ENCODE results near the gene CCL11. TPM values are rescaled to one million over a fixed set of nuclear protein-coding genes. Genes with fewer than 3 reads are reported as not detected.

CCL11 gene
- total RNA-seq, 1 donor, result not detected

DNA sequence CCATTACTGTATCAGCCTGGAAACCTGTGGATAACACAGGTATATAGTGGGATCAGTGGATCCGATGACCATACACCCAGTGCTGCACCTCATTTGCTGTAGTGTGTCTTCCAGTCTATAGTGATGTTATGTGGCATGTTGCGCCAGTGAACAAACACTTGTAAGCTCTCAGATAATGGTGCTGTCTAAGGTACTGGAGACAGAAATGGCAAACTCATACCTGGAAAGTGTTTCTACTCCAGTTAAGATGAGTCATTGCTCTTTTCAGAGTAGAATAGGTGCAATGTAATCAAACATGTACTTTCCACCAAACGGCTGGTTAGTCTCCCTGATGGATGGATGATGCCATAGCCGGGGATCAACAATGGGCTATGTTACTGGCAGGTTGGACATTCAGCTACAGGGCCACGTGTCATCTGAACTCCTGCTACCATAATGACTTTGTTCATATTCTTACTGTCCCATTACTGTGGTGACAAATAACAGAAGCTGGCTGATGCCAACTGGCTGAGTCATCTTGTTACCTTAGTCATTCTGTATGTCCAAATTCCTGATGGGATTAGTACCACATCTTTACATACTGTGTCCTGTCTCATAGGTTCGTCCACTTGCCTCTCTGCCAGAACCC lies 6.3 kb downstream of the CCL11 start:
- no peak for DNase-seq (ENCODE audit: low read depth)
- H3K4me3 ChIP-seq (ENCODE audit: low read depth, low read length), result no peak overlapping the region
- TF ChIP-seq, protein P1, sequence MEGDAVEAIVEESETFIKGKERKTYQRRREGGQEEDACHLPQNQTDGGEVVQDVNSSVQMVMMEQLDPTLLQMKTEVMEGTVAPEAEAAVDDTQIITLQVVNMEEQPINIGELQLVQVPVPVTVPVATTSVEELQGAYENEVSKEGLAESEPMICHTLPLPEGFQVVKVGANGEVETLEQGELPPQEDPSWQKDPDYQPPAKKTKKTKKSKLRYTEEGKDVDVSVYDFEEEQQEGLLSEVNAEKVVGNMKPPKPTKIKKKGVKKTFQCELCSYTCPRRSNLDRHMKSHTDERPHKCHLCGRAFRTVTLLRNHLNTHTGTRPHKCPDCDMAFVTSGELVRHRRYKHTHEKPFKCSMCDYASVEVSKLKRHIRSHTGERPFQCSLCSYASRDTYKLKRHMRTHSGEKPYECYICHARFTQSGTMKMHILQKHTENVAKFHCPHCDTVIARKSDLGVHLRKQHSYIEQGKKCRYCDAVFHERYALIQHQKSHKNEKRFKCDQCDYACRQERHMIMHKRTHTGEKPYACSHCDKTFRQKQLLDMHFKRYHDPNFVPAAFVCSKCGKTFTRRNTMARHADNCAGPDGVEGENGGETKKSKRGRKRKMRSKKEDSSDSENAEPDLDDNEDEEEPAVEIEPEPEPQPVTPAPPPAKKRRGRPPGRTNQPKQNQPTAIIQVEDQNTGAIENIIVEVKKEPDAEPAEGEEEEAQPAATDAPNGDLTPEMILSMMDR (IDR thresholded peaks at IDR 0.05; ENCODE audit: insufficient read depth, low read length), result no peak

DNA sequence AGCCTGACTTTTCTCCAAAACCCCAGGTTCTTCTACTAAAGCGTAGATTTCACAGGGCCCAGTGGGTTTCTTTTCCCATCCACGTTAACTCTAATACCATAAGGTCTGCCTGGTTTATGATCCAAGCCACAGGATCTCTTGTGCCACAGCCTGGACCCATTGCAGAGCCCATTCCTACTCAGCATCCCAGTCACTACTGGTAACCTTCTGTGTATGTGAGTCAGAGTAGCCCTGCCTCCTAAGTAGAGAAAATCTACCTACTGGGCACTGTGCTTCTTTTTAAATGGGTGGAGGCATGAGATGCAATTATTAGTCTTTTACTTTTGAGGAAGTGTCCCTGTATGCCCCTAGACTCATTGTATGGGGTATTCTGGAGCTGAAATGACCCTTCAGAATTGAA lies 13.5 kb downstream of the CCL11 start:
- TF ChIP-seq, protein P1 (IDR thresholded peaks at IDR 0.05; ENCODE audit: insufficient read depth, low read length), result no peak
- no peak overlapping the region for H3K4me3 ChIP-seq (ENCODE audit: low read depth, low read length)
- DNase-seq (ENCODE audit: low read depth), result no peak

GRCh38 chr17:34299956-34300577 lies 14.5 kb downstream of the CCL11 start:
- peak; percentile 78 for DNase-seq (ENCODE audit: low read depth)
- no peak overlapping the region for H3K4me3 ChIP-seq (ENCODE audit: low read depth, low read length)
- TF ChIP-seq, protein P1 (IDR thresholded peaks at IDR 0.05; ENCODE audit: insufficient read depth, low read length), result no peak

DNA sequence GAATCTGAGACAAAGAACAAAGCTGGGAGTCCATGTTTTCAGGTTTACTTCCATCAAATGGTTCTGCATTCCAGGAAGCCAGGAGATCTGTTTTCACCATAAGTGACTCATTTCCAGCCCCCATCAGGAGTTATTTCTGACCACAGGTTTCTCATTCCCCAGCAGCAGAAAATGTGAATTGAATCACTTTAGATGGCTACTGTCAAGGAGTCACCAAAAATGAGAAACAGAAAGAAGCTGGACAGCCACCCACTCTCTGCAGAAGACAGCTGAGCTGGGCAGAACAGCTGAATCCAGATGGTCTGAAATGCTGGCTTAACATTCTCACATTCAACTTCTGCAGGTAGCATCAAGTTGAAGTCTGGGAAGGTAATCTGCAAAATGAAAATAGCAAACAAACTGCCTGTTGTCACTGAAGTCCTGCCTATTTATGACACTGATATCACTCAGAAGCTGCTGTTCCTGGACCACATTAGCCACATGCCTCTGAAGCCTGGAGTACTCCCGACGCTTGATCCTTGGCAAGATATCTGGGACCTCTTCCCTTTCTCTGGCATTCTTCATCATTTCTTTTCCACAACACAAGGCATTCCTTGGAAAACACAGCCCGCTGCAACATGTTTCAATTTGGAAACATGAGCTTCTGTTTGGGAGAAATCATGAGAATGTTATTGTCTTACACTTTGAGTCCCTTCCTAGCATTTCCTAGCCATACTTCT lies 15.3 kb downstream of the CCL11 start:
- H3K4me3 ChIP-seq (ENCODE audit: low read depth, low read length), result no peak overlapping the region
- peak; percentile 66 for DNase-seq (ENCODE audit: low read depth)
- TF ChIP-seq, protein P1 (IDR thresholded peaks at IDR 0.05; ENCODE audit: insufficient read depth, low read length), result no peak

DNA sequence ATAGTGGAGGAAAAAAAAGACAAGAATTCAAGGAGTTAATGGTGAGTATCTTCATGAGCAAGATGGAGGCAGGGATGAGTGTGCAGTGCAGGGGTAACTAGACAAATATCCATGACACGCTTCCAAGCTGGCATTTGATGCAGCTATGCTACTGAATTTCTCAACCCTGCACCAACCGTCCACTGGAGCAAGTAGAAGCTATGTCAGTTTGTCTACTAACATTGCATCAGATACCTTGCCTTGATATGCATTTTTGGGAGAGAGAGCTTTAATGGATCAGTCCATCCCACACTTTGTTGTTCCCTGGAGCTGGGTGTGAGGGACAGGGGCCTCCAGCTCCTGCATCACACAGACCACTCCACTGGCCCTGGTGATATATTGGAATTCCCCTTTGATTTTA lies 16.4 kb downstream of the CCL11 start:
- TF ChIP-seq, protein P1 (IDR thresholded peaks at IDR 0.05; ENCODE audit: insufficient read depth, low read length), result no peak
- DNase-seq (ENCODE audit: low read depth), result peak; percentile 57
- H3K4me3 ChIP-seq (ENCODE audit: low read depth, low read length), result no peak overlapping the region

- TF ChIP-seq, protein P1 (IDR thresholded peaks at IDR 0.05; ENCODE audit: insufficient read depth, low read length), result no peak
- H3K4me3 ChIP-seq (ENCODE audit: low read depth, low read length), result no peak overlapping the region
- no peak for DNase-seq (ENCODE audit: low read depth)
Observed at GRCh38 chr17:34302636-34303035, 17.1 kb downstream of the CCL11 start.
